ENCODE measurements around the gene ZNF708. TPM values are rescaled to one million over a fixed set of nuclear protein-coding genes. Genes with fewer than 3 reads are reported as not detected.
"Not testable (repeated sequence)": the region's sequence is repeated elsewhere in the genome, so short reads cannot be mapped to it uniquely, and the experiment has no call there.

The ZNF708 gene
- total RNA-seq, 1 donor from 2014 or later, result 9.5 TPM

- no peak for DNase-seq (ENCODE audit: low read depth in 2 of 2)
Observed at GRCh38 chr19:21260164-21260847, 68.9 kb downstream of the ZNF708 start.

GRCh38 chr19:21259421-21260124, 69.6 kb downstream of the ZNF708 start:
- not testable (repeated sequence) for DNase-seq (ENCODE audit: low read depth in 2 of 2)

GRCh38 chr19:21256722-21257121, 72.5 kb downstream of the ZNF708 start:
- no peak for DNase-seq (ENCODE audit: low read depth in 2 of 2)

Other genes with a start within 250 kb of the ZNF708 start
- 3.3 and 5.8 TPM in 2 replicates for gene ZNF714, start 247.2 kb downstream of the ZNF708 start, total RNA-seq
- 2.2 and 6.7 TPM in 2 replicates for gene ZNF431, start 187.4 kb downstream of the ZNF708 start, total RNA-seq
- 3.3 and 4.4 TPM in 2 replicates for gene ZNF738, start 29.6 kb upstream of the ZNF708 start, total RNA-seq
- gene ZNF493, start 67.7 kb upstream of the ZNF708 start, total RNA-seq, result 7.4 and 19.6 TPM in 2 replicates
- gene ZNF429, start 176.2 kb upstream of the ZNF708 start, total RNA-seq, result 1.1 and 3.8 TPM in 2 replicates

All from lung microvascular endothelial cell (primary cell).